ENCODE measurements around the gene ARL10. TPM values are rescaled to one million over a fixed set of nuclear protein-coding genes. Genes with fewer than 3 reads are reported as not detected.

The ARL10 gene
- total RNA-seq, 1 donor from 2014 or later: 9.4 TPM

DNA sequence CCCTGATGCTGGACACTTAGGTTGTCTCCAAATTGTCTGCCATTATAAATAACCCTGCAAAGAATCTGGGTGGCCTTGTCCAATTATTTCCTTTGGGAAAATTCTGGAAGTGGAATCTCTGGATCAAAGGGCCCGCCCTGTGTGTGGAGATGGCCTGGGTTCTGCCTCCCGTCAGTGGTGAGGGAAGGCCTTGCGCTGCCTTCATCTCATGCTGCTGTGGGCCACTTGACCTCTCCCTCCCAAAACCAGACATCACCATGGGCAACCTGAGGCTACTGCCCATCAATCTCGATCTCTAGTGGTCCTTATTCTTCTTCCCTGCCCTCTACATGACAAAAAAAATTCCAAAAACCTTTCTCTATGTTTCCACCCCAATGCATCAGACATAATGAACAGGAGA, 44.5 kb downstream of the ARL10 start:
- peaks cover 28 to 34% (median 32%) of the 10 kb centered on the region in 3 donors for H3K36me3 ChIP-seq (ENCODE audit: control insufficient read depth in 3 of 3, insufficient read depth in 3 of 3, low read length in 3 of 3)
- H3K4me3 ChIP-seq (ENCODE audit: low read length in 3 of 3): no peak overlapping the region
- H3K4me1 ChIP-seq (ENCODE audit: control insufficient read depth in 3 of 3, insufficient read depth in 3 of 3, low read length in 3 of 3): peaks cover 42 to 52% (median 48%) of the 10 kb centered on the region in 3 donors
- H3K27me3 ChIP-seq (ENCODE audit: control insufficient read depth in 3 of 3, insufficient read depth in 3 of 3, low read length in 3 of 3): no peaks in the 10 kb centered on the region
- no peak overlapping the region for H3K9ac ChIP-seq (ENCODE audit: low read depth in 1 of 3, low read length in 3 of 3)
- no peaks in the 10 kb centered on the region for H3K9me3 ChIP-seq (ENCODE audit: control insufficient read depth in 3 of 3, low read length in 3 of 3)
- H3K27ac ChIP-seq (ENCODE audit: low read depth, low read length): no peak overlapping the region

DNA sequence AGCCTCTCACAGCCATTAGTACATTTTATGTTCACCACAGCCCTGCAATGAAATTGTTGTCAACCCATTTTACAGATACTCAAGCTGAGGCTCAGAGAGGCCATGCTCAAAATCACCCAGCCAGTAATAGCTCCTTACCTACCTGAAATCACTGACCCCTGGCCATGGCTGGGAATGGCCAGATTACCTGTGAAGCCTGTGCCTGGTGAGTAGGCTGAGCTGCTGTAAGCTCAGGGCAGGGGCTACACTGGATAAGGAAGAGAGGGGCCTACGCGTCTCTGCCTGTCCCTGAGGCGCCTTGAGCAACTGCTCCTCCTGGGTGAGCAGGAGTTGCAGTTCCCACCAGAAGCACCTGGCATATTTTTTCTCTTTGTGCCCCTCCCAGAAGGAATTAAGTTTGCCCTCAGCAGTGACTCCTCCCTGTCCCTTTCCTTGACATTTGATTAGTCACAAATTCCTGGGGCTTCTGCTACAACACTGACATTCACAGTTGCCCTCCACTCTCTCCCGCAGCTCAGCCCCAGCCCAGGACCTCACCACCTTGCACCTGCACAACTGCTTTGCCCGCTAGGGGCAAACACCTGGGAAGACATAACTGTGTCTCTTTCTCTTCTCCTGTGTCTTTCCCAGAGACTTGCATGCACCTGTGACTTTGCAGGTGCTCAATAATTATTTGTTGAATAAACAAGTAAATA, 45.3 kb downstream of the ARL10 start:
- Histone ChIP-seq H3K4me1 (ENCODE audit: control insufficient read depth in 3 of 3, insufficient read depth in 3 of 3, low read length in 3 of 3) (peaks cover 51 to 61% (median 54%) of the 10 kb centered on the region in 3 donors), H3K9ac (ENCODE audit: low read depth in 1 of 3, low read length in 3 of 3) (no peak overlapping the region), H3K27me3 (ENCODE audit: control insufficient read depth in 3 of 3, insufficient read depth in 3 of 3, low read length in 3 of 3) (no peaks in the 10 kb centered on the region), H3K4me3 (ENCODE audit: low read length in 3 of 3) (no peak overlapping the region), H3K36me3 (ENCODE audit: control insufficient read depth in 3 of 3, insufficient read depth in 3 of 3, low read length in 3 of 3) (peaks cover 26 to 31% (median 28%) of the 10 kb centered on the region in 3 donors), H3K27ac (ENCODE audit: low read depth, low read length) (no peak overlapping the region), H3K9me3 (ENCODE audit: control insufficient read depth in 3 of 3, low read length in 3 of 3) (no peaks in the 10 kb centered on the region)

DNA sequence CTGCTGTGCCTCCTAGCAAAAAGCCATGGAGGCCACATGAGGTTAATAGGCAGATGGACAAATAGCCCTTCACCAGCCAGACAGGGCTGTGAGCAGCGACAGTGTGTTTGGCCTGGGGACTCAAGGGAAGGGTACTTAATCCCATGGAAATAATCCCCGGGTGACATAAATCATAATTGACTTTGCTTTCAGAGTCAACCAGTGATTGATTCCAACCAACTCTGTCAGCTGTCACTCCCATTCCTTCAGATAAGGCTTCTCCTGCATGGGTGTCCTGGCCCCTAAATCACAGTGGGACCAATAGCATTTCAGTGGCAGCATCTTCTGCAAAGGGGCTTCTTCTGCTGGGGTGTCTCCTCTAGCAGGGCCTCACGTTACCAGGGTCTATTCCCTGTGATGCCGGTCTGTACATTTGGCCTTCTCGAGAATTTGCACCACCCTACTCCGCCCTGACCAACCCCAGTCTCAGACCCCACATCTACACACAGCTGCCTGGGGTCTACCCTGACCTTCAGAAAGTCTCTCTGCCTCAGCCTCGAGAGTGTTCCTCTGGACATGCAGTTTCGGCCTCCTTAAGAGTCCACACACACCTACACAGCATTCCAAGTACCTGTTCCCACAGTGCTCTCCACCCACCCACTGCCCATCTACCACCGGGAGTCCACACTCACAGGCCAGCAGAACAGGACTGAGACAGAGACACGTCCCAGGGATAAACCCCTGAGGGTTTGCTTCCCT, 47.4 kb downstream of the ARL10 start:
- Histone ChIP-seq H3K27ac (ENCODE audit: low read depth, low read length) (peak overlapping the region; percentile 38), H3K27me3 (ENCODE audit: control insufficient read depth in 3 of 3, insufficient read depth in 3 of 3, low read length in 3 of 3) (no peaks in the 10 kb centered on the region), H3K4me3 (ENCODE audit: low read length in 3 of 3) (peak overlapping the region in 2 of 3 donors; percentile 10 to 41), H3K9ac (ENCODE audit: low read depth in 1 of 3, low read length in 3 of 3) (peak overlapping the region; percentile 47 to 97 (median 53)), H3K4me1 (ENCODE audit: control insufficient read depth in 3 of 3, insufficient read depth in 3 of 3, low read length in 3 of 3) (peaks cover 55 to 59% (median 57%) of the 10 kb centered on the region in 3 donors), H3K36me3 (ENCODE audit: control insufficient read depth in 3 of 3, insufficient read depth in 3 of 3, low read length in 3 of 3) (peaks cover 15 to 17% (median 16%) of the 10 kb centered on the region in 3 donors), H3K9me3 (ENCODE audit: control insufficient read depth in 3 of 3, low read length in 3 of 3) (no peaks in the 10 kb centered on the region)

DNA sequence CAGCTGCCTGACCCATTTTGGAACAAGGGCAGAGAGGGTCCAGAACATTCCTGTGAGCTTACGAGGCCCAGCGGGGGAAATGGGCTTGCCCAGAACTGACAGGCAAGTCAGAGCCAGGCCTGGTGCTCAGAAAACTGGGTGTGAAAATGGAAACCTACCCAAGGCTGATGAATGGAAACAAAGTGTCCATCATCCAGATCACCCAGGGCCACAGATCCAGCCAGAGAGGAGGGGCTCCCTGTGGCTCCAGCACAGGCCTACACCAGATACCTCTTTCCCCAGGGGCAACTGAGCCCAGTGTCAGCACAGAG, 47.9 kb downstream of the ARL10 start:
- Histone ChIP-seq H3K4me1 (ENCODE audit: control insufficient read depth in 3 of 3, insufficient read depth in 3 of 3, low read length in 3 of 3) (peaks cover 54 to 56% (median 55%) of the 10 kb centered on the region in 3 donors), H3K36me3 (ENCODE audit: control insufficient read depth in 3 of 3, insufficient read depth in 3 of 3, low read length in 3 of 3) (peaks cover 15 to 17% (median 16%) of the 10 kb centered on the region in 3 donors), H3K27me3 (ENCODE audit: control insufficient read depth in 3 of 3, insufficient read depth in 3 of 3, low read length in 3 of 3) (no peaks in the 10 kb centered on the region), H3K9me3 (ENCODE audit: control insufficient read depth in 3 of 3, low read length in 3 of 3) (no peaks in the 10 kb centered on the region), H3K4me3 (ENCODE audit: low read length in 3 of 3) (peak overlapping the region in 2 of 3 donors; percentile 10 to 41), H3K9ac (ENCODE audit: low read depth in 1 of 3, low read length in 3 of 3) (peak overlapping the region; percentile 47 to 97 (median 53)), H3K27ac (ENCODE audit: low read depth, low read length) (peak overlapping the region; percentile 56)

DNA sequence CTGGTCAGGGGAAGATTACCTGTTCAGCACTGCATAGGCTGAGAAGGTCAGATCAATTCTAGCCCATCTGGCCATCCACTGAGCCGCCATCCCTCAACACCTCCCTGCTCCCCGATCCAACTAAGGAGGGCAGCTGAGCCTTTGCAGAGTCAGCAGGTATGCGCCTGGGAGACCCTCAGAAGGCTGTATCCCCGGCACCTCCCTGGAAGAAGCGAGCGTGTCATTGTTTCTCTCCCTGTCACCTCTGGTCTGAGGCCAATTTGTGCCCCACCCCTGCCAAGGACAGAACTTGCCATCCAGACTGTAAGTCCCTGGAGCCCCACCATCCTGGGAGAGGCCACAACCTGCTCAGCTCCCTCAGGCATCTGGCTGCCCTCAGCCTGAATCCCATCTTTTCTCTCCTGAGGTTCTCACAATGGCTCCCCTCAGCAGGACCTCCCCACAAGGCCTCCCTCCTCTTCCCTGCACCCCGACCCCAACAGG, 48.5 kb downstream of the ARL10 start:
- H3K4me3 ChIP-seq (ENCODE audit: low read length in 3 of 3): peak overlapping the region in 1 of 3 donors; percentile 52
- H3K9ac ChIP-seq (ENCODE audit: low read depth in 1 of 3, low read length in 3 of 3): peak overlapping the region; percentile 42 to 97 (median 53)
- H3K4me1 ChIP-seq (ENCODE audit: control insufficient read depth in 3 of 3, insufficient read depth in 3 of 3, low read length in 3 of 3): peaks cover 54 to 56% (median 55%) of the 10 kb centered on the region in 3 donors
- peak overlapping the region; percentile 56 for H3K27ac ChIP-seq (ENCODE audit: low read depth, low read length)
- H3K36me3 ChIP-seq (ENCODE audit: control insufficient read depth in 3 of 3, insufficient read depth in 3 of 3, low read length in 3 of 3): peaks cover 12 to 16% (median 12%) of the 10 kb centered on the region in 3 donors
- no peaks in the 10 kb centered on the region for H3K27me3 ChIP-seq (ENCODE audit: control insufficient read depth in 3 of 3, insufficient read depth in 3 of 3, low read length in 3 of 3)
- no peaks in the 10 kb centered on the region for H3K9me3 ChIP-seq (ENCODE audit: control insufficient read depth in 3 of 3, low read length in 3 of 3)

DNA sequence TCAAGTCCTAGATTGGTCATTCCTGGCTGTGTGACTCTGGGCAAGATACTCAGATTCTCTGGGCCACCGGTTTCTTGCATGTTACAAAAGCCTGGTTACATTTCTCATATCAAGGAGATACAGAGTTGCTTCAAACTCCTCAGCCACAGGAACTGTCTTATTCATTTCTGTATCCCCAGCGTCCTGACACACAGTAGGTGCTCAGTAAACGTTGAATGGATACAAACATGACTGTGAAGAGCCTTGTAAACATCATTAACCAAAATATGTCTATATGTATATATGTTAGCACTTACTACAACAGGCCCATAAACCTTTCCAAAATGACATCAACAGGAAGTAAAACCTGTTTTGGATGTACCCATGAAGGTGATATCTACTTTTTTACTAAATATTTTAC, 49.4 kb downstream of the ARL10 start:
- H3K4me3 ChIP-seq (ENCODE audit: low read length in 3 of 3): peak overlapping the region in 2 of 3 donors; percentile 12 to 90
- peak overlapping the region; percentile 97 for H3K27ac ChIP-seq (ENCODE audit: low read depth, low read length)
- peaks cover 5 to 14% (median 9%) of the 10 kb centered on the region in 3 donors for H3K36me3 ChIP-seq (ENCODE audit: control insufficient read depth in 3 of 3, insufficient read depth in 3 of 3, low read length in 3 of 3)
- peak overlapping the region in 2 of 3 donors; percentile 95 to 97 for H3K9ac ChIP-seq (ENCODE audit: low read depth in 1 of 3, low read length in 3 of 3)
- no peaks in the 10 kb centered on the region for H3K27me3 ChIP-seq (ENCODE audit: control insufficient read depth in 3 of 3, insufficient read depth in 3 of 3, low read length in 3 of 3)
- H3K4me1 ChIP-seq (ENCODE audit: control insufficient read depth in 3 of 3, insufficient read depth in 3 of 3, low read length in 3 of 3): peaks cover 54 to 56% (median 55%) of the 10 kb centered on the region in 3 donors
- H3K9me3 ChIP-seq (ENCODE audit: control insufficient read depth in 3 of 3, low read length in 3 of 3): no peaks in the 10 kb centered on the region

DNA sequence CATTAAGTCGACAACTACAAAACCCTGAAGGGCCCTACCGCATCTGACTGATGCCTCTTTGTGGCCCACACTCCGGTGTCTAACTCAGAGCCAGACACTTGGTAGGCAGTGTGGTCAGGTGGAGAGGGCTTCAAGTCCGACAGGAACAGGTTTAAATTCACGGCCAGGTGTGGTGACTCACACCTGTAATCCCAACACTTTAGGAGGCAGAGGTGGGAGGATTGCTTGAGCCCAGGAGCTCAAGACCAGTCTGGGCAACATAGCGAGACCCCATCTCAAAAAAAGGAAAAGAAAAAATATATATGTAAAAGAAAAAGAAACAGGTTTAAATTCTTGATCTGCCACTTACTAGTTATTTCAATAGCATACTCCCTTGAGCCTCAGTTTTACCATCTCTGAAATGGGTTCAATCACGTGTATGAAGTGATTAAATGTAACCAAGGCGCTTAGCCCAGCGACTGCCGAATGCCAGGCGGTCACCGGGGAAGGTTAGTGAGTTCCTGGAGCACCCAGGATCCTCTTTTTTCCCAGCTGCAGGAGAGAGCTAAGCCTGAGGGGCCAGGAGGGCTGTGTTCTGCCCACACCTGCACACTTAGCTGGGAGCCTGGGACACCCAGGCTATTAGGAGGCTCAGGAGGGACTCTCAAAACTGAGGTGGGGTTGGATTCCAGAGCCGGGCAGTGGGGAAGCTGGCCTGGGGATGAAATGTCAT, 50.1 kb downstream of the ARL10 start:
- Histone ChIP-seq H3K9ac (ENCODE audit: low read depth in 1 of 3, low read length in 3 of 3) (peak overlapping the region; percentile 95 to 97 (median 96)), H3K27me3 (ENCODE audit: control insufficient read depth in 3 of 3, insufficient read depth in 3 of 3, low read length in 3 of 3) (no peaks in the 10 kb centered on the region), H3K4me3 (ENCODE audit: low read length in 3 of 3) (peak overlapping the region; percentile 62 to 90 (median 90)), H3K27ac (ENCODE audit: low read depth, low read length) (peak overlapping the region; percentile 97), H3K4me1 (ENCODE audit: control insufficient read depth in 3 of 3, insufficient read depth in 3 of 3, low read length in 3 of 3) (peaks cover 54 to 56% (median 55%) of the 10 kb centered on the region in 3 donors), H3K9me3 (ENCODE audit: control insufficient read depth in 3 of 3, low read length in 3 of 3) (no peaks in the 10 kb centered on the region), H3K36me3 (ENCODE audit: control insufficient read depth in 3 of 3, insufficient read depth in 3 of 3, low read length in 3 of 3) (peaks cover 0 to 7% (median 4%) of the 10 kb centered on the region in 3 donors)

DNA sequence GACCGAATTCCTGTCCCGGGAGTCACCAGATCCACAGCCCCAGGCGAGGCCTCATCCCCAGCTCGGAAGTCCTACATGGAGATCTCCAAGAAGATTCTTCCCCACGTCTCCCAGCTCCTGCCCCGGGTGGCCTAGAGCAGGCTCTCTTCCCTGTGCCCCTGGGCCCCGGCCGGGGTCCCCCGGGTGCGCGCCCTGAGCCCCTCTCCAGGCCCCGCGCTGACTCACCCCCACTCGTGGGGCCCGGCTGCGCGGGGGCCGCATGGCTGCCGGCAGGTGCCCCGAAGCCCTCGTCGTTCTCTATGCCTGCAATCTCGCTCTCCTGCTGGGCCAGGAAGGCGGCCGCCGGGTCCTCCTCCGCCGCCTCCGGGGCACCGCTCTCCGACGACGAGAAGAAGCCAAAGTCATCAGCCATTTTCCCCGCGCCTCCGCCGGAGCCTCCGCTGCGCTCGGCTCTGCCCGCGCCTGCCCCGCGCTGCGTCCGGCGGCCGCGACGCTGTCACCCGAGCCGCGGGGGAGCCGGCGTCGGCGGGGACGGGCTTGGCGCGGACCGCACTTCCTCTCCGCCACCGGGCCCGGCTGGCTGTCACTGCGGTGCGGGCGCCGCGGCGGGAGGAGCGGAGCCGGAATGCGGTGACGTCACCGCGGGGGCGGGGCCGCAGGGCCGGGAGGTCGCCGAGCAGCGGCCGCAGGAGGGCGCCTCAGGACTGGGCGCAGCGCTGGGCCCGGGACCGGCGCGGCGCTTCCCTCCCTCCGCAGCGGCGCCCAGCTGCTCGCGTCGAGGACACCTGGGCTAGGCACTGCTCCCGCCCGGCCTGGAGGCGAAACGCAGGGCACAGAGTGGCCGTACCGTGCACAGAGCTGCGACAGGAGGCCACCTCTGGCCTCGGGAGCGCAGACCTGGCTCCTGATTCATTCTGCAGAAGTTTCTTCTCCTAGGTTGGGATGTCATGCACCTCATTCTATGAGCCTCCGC, 51.0 kb downstream of the ARL10 start, which contains the start of gene CLTB:
Gene CLTB (minus strand): TSS at position 588 of the 973 bp plus-strand sequence. CDS start 176 bp downstream, at position 412.
- H3K4me1 ChIP-seq (ENCODE audit: control insufficient read depth in 3 of 3, insufficient read depth in 3 of 3, low read length in 3 of 3): peaks cover 46 to 49% (median 48%) of the 10 kb centered on the region in 3 donors
- H3K36me3 ChIP-seq (ENCODE audit: control insufficient read depth in 3 of 3, insufficient read depth in 3 of 3, low read length in 3 of 3): peaks cover 0 to 4% (median 2%) of the 10 kb centered on the region in 3 donors
- H3K27ac ChIP-seq (ENCODE audit: low read depth, low read length): peak within 1 kb of the TSS; percentile 97
- H3K27me3 ChIP-seq (ENCODE audit: control insufficient read depth in 3 of 3, insufficient read depth in 3 of 3, low read length in 3 of 3): no peaks in the 10 kb centered on the region
- peak within 1 kb of the TSS; percentile 62 to 90 (median 90) for H3K4me3 ChIP-seq (ENCODE audit: low read length in 3 of 3)
- no peaks in the 10 kb centered on the region for H3K9me3 ChIP-seq (ENCODE audit: control insufficient read depth in 3 of 3, low read length in 3 of 3)
- peak within 1 kb of the TSS; percentile 95 to 97 (median 96) for H3K9ac ChIP-seq (ENCODE audit: low read depth in 1 of 3, low read length in 3 of 3)

DNA sequence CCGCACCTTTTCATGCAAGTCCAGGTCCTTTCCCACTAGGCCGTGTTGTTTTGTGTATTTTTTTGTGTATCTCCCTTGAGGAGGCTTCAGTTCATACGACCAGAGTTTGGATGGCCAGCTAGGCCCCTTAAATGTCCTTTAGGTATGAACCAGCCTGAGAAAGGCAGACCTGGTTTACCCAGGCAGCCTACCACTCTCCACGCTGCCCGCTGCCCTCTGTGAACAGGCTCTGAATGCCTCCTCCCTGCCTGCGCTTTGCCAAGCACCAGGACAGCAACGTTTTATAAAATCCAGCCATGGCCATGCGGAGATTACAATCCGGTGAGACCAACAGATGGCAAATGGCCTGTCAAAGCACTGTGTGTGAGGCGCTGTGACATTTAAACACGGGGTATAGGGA, 51.7 kb downstream of the ARL10 start:
- Histone ChIP-seq H3K27me3 (ENCODE audit: control insufficient read depth in 3 of 3, insufficient read depth in 3 of 3, low read length in 3 of 3) (no peaks in the 10 kb centered on the region), H3K4me1 (ENCODE audit: control insufficient read depth in 3 of 3, insufficient read depth in 3 of 3, low read length in 3 of 3) (peaks cover 40 to 46% (median 43%) of the 10 kb centered on the region in 3 donors), H3K27ac (ENCODE audit: low read depth, low read length) (peak overlapping the region; percentile 69), H3K4me3 (ENCODE audit: low read length in 3 of 3) (peak overlapping the region; percentile 62 to 73 (median 69)), H3K9me3 (ENCODE audit: control insufficient read depth in 3 of 3, low read length in 3 of 3) (no peaks in the 10 kb centered on the region), H3K36me3 (ENCODE audit: control insufficient read depth in 3 of 3, insufficient read depth in 3 of 3, low read length in 3 of 3) (peaks cover 0 to 4% (median 2%) of the 10 kb centered on the region in 3 donors), H3K9ac (ENCODE audit: low read depth in 1 of 3, low read length in 3 of 3) (peak overlapping the region; percentile 67 to 83 (median 74))

All from skeletal muscle tissue (tissue), 4 donors.